GM12892 (cell line): ENCODE results near the gene FRMPD4.

Source experiments
- DNase-seq: peaks from one replicate; pipeline ENCODE4 v3.0.0; 2011; ENCODE audit not compliant: insufficient read length
- FAIRE-seq: peaks from 2 replicates; lab custom pipeline; 2011; peaks lifted over from hg19 to GRCh38; lab: Jason Lieb, UNC
- POLR2A ChIP-seq: IDR thresholded peaks from 2 replicates; pipeline ENCODE4 v1.6.1; 2011; ENCODE audit warnings: low read depth, low read length, control low read depth
- POLR2AphosphoS5 ChIP-seq: IDR thresholded peaks from 2 replicates; pipeline ENCODE4 v1.6.1; 2011; ENCODE audit warnings: low read depth, low read length, control low read depth
- TAF1 ChIP-seq: IDR thresholded peaks from 2 replicates; pipeline ENCODE4 v1.6.1; 2011; ENCODE audit warnings: low read depth, mild to moderate bottlenecking, control low read depth, low read length, borderline replicate concordance

The FRMPD4 gene

DNA sequence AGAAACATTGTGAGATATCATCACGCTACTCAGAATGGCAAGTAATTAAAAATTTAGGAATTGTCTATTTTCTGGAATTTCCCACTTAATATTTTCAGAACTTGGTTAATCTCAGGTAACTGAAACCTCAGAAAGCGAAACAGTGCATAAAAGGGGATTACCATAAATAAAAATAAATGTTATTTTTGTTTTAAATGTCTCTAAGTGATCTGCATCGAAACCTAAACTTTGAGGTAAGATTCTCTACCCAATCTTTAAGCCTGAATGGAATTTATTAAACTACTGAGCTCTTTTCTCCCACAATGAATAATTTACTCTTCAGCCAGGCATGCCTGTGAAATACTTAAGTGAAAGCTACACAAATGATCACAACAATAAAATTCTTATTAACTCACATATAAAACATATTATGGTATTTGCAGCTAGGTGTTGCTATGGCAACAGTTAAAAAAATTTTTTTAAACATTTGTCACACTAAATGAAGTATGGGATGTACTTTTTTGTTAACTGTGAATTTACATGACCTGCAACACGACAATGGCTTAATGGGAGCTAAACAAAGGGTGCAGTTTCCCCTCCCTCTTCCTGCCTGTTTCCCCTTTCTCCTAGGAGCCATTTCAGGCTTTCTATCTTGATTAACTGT is 432.7 kb downstream of the FRMPD4 start:
- DNase-seq: no peak
- peak; percentile 27 for FAIRE-seq

DNA sequence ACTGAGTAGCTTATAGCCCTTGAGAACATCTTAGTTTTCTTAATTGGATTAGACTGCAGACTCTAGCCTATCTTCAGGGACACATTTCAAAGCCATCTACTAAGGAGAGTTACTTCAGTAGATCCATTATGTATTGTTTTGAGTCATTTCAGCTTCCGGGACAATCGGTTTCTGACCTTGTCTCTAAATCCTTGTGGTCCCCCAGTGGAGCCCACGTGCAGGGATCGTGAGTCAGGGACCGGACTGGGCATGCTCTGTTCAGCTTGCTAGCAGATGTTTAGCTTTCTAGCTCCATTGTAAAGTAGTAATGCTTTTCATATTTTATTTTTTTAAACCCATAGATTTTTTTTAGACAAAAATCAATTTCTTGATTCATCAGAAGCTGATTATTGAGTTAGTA is 441.0 kb downstream of the FRMPD4 start:
- FAIRE-seq: no peak

More for the DNA sequence above, 432.7 kb downstream of the FRMPD4 start:
- TF ChIP-seq POLR2A (no peak), POLR2AphosphoS5 (no peak), TAF1 (no peak)

DNA sequence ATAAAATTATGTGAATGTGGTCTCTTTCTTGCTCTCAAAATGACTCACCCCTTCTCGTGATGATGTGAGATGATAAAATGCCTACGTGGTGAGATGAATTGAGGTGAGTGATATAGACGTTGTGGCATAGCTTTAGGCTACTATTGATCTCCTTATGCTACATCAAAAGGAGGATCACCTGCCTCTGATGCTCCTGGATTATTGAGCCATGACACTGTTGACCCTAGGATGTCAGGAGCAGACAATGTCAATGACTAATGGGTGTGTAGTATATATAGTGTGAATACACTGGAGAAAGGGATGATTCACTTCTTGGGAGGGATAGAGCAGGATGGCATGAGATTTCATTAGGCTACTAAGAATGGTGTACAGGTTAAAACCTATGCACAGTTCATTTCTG is 442.3 kb downstream of the FRMPD4 start:
- TF ChIP-seq POLR2A (no peak), POLR2AphosphoS5 (no peak), TAF1 (no peak)
- DNase-seq: no peak
- FAIRE-seq: no peak

More for the DNA sequence above, 441.0 kb downstream of the FRMPD4 start:
- DNase-seq: no peak
- TF ChIP-seq POLR2AphosphoS5 (no peak), TAF1 (no peak), POLR2A (no peak)

DNA sequence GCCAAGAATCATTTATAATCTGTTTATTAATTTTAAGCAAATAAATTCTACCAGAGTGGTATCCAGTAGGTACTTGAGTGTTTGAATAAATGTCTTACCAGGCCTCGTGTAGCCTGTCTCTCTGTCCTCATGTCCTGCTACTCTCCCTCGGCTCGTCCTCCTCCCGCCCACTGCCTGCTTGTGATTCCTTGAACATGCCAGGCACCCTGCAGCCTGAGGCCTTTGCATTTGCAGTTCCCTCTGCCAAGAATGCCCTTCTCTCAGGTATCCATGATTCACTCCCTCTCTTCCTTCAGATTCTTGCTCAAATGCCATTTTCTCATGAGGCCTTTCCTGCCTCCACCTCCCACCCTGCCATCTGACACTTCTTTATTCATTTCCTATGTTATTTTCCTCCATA is 443.3 kb downstream of the FRMPD4 start:
- DNase-seq (no peak), FAIRE-seq (no peak)
- TF ChIP-seq POLR2AphosphoS5 (no peak), POLR2A (no peak), TAF1 (no peak)

DNA sequence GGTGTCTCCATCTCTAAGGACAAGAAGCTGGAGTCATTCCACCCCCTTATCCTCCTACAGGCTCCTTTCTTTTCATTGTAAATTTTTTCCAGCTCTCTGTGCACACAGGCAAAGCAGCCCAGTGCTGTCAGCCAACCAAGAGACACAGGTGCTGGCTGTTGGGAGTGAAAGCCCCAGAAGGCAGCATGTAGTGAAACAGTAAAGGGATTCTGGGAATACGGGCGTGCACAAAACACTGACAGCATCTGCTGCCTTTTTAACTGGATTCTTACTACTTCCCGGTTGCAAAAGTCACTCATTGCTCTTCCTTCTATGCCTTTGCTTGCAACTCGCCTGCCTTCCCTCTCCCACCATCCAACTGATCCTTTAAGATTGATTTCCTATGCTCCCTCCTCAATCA is 444.4 kb downstream of the FRMPD4 start:
- no peak for DNase-seq
- FAIRE-seq: no peak
- TF ChIP-seq POLR2AphosphoS5 (no peak), TAF1 (no peak), POLR2A (no peak)

DNA sequence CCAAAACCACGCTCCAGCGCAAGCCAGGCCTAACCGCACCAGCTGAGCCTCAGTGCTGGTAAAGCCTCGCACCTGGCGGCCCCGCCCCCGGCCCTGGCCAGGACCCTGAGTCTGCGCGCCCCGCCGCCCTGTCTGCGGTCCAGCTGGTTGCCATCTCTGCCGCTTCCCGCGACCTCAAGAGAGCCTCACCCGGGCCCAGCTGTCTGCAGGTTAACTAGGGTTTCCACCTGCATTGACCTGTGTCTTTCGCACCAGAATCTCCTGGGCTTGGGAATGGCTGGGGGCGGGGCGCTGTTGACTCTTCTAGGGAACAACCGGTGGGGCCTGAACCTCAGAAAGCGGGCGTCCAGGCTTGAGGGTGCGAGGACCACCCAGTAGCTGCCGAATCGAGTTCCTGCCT is 445.3 kb downstream of the FRMPD4 start:
- no peak for TF ChIP-seq POLR2A
- no peak for TF ChIP-seq POLR2AphosphoS5
- no peak for TF ChIP-seq TAF1
- DNase-seq (no peak), FAIRE-seq (no peak)

DNA sequence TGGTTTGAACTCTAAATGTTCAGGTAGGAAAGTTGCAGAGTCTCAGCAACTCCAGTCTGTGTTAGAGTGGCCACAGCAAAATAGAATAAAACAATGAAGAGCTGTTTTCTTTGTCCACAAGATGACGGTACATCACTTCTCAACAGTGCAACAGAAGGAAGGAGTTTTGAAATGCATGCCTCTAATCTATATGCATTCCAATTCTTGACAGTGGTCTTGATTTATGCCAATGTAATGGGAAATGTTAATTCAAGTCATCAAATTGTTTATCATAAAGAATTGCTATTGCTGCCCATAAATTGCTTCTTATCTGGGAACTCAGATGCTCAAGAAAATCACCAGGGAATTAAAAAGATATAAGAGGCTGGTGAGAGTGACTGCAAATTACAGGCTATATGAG is 457.4 kb downstream of the FRMPD4 start:
- FAIRE-seq: no peak
- no peak for DNase-seq
- TF ChIP-seq POLR2A (no peak), TAF1 (no peak), POLR2AphosphoS5 (no peak)

DNA sequence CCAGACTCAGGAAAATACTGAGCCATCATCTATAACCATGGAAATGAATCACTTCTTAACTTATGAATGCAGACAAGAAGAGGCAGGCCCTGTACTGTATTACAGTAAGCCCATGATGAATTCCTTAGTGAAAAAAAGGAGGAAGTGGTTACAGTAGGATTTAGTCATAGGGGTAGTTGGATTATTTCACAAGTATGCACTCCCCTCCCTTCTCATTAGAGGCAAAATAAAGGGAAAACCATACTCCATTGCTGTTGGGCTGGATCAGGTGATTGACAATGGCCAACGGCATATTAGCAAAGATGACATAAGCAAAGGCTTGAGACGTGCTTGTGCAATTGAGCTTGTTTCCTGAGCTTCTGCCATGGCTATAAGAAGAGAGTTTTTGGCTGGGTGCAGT is 471.8 kb downstream of the FRMPD4 start:
- FAIRE-seq: no peak
- no peak for TF ChIP-seq TAF1
- TF ChIP-seq POLR2A: no peak
- no peak for TF ChIP-seq POLR2AphosphoS5
- no peak for DNase-seq

DNA sequence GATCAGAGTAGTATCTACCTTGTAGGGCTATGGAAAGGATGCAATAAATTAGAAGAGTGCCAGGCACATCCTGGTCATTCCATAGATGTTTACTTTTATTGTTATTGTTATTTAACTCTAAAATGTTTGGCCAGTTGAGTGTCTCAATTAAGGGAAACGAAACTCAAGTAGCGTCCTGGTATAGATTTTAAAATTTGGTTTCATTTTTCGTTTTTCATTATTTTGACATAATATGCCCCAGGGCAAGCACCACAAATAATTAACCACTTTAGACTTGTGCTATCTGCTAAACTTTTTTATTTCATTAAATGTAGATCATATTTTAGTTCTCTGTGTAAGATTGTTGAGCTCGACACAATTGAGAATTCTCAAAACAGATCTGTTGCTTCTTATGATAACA is 473.2 kb downstream of the FRMPD4 start:
- no peak for TF ChIP-seq POLR2AphosphoS5
- no peak for TF ChIP-seq TAF1
- TF ChIP-seq POLR2A: no peak
- FAIRE-seq (no peak), DNase-seq (no peak)

DNA sequence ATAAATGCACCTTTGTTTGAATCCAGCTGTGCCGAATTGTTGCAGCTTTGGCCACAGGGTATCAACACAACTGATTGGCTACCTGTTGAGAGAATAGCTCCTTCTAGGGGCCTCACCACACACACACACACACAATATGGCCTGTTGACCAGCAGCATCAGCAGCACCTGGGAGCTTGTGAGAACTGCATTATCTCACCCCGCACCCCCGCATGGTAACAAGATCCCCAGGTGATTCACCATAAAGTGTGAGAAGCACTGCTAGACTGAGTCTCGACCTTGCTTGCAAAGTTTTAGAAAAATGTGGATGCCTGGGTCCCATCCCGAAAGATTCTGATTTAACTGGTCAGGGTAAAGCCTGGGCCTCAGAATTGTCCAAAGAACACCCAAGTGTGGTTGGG is 476.0 kb downstream of the FRMPD4 start:
- no peak for TF ChIP-seq TAF1
- TF ChIP-seq POLR2AphosphoS5: no peak
- no peak for TF ChIP-seq POLR2A
- FAIRE-seq: no peak
- DNase-seq: no peak

DNA sequence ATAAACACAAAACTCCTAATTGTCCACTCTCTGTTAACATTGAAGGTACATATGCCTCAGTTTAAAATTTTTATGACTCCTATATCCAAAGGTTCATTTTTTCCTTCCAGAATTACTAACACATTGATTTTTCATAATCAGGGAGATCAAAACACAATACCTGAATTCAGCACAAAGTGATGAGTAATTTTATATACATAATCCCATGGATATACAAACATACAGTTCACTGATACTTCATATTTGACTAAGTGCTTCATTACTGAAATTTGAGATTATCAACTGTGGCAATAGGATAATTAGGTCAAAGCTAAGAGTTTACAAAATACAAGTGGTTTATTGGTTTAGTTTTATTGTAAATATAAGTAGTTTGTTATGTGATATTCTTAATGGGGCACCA is 476.8 kb downstream of the FRMPD4 start:
- no peak for FAIRE-seq
- DNase-seq: no peak
- TF ChIP-seq POLR2AphosphoS5 (no peak), POLR2A (no peak), TAF1 (no peak)

DNA sequence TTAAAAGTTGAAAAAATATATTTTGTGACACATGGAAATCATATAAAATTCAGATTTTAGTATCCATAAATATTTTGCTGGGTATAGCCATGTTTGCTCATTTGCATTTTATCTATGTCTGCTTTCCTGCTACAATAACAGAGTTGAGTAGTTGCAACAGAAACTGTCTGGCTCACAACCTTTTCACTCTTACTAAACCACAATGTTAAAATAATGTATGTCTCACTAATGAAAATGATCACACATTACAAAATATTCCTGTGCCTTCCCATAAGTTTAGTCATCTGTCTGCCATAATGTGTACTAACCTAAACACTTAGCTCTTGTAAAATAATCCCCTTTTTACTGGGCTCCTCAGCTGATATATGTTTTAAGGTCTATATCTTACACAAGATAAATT is 479.0 kb downstream of the FRMPD4 start:
- TF ChIP-seq POLR2AphosphoS5 (no peak), TAF1 (no peak), POLR2A (no peak)
- DNase-seq: no peak
- no peak for FAIRE-seq

DNA sequence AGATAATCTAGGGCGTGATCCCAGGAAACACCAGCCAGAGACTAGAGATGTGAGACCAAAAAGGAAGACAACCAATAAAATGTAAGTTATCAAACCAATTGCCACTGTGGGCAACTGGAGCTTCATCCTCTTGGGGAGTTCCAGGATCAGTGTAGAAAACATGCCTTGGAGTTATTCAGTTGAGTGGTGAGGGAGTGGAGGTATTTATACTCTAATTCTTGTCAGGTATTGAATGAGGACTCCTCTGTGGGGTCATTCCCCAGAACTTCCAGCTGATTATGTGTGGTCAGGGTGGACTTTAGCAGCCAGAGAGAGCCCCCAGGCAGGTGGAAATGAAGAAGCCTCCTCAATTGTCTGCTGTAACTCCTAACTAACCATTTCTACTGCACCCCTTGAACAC is 509.0 kb downstream of the FRMPD4 start:
- DNase-seq: no peak
- FAIRE-seq: no peak
- TF ChIP-seq TAF1 (no peak), POLR2AphosphoS5 (no peak), POLR2A (no peak)

DNA sequence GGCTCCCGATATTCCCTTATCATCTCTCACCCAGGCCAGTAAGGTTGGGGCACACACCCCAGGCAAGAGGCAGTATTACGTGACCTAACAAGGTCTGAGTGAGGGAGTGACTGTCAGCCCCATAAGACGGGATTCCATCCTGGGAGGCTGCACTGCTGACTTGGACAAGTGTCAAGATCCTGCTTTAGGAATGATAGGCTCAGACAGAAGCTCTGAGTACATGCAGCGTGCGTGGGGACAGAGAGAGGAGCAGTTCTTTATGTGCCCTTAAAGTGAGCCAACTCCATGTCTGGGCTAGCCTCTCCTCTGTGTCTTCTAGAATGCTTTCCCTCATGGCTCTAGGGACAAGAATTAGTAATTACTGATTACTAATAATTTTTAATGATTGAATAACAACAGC is 510.7 kb downstream of the FRMPD4 start:
- no peak for TF ChIP-seq POLR2AphosphoS5
- TF ChIP-seq TAF1: no peak
- TF ChIP-seq POLR2A: no peak
- DNase-seq: no peak
- FAIRE-seq: no peak
